ENCODE results near the gene NHEJ1. TPM values are rescaled to one million over a fixed set of nuclear protein-coding genes. Genes with fewer than 3 reads are reported as not detected.

Gene NHEJ1
- total RNA-seq, 1 donor from 2014 or later = 10.8 TPM

- DNase-seq (ENCODE audit: low read depth) (no peak), FAIRE-seq (no peak)
- Histone ChIP-seq H3K79me2 (ENCODE audit: insufficient read depth, low read length) (no peaks in the 10 kb centered on the region), H3K4me3 (ENCODE audit: insufficient read depth, low read depth, low read length) (no peak overlapping the region), H3K9ac (ENCODE audit: low read length) (no peak overlapping the region), H3K4me1 (ENCODE audit: insufficient read depth, low read length) (no peaks in the 10 kb centered on the region), H3K36me3 (ENCODE audit: insufficient read depth, low read length) (peaks cover 21% of the 10 kb centered on the region), H3K27me3 (ENCODE audit: insufficient read depth, low read length) (no peaks in the 10 kb centered on the region), H4K20me1 (ENCODE audit: insufficient read depth, low read length) (peaks cover 13% of the 10 kb centered on the region), H3K27ac (ENCODE audit: low read depth, low read length) (no peak overlapping the region), H2AFZ (ENCODE audit: low read depth, low read length) (no peak overlapping the region), H3K9me3 (ENCODE audit: insufficient read depth, low read depth, low read length) (no peaks in the 10 kb centered on the region), H3K4me2 (ENCODE audit: low read length) (no peak overlapping the region)
- no peak for TF ChIP-seq EZH2 (IDR thresholded peaks at IDR 0.05; ENCODE audit: insufficient read depth, low read length)
- TF ChIP-seq CTCF (IDR thresholded peaks at IDR 0.05; ENCODE audit: insufficient read depth, low read depth, low read length) = no peak
- no peak overlapping the region for H3K4me3 Mint-ChIP-seq (ENCODE audit: unreplicated experiment)
- H3K9me3 Mint-ChIP-seq (ENCODE audit: unreplicated experiment) = no peaks in the 10 kb centered on the region
- no peaks in the 10 kb centered on the region for H3K27me3 Mint-ChIP-seq (ENCODE audit: low read depth, unreplicated experiment)
- no peaks in the 10 kb centered on the region for H3K4me1 Mint-ChIP-seq (ENCODE audit: low read depth, unreplicated experiment)
- peaks cover 6% of the 10 kb centered on the region for H3K36me3 Mint-ChIP-seq (ENCODE audit: low read depth, unreplicated experiment)
- H3K27ac Mint-ChIP-seq (ENCODE audit: unreplicated experiment) = no peak overlapping the region
Observed at GRCh38 chr2:219186754-219187456, 26.3 kb upstream of the NHEJ1 start.

GRCh38 chr2:219184121-219184520 lies 23.5 kb upstream of the NHEJ1 start:
- Histone ChIP-seq H3K79me2 (ENCODE audit: insufficient read depth, low read length) (peaks cover 21% of the 10 kb centered on the region), H4K20me1 (ENCODE audit: insufficient read depth, low read length) (peaks cover 29% of the 10 kb centered on the region), H3K4me3 (ENCODE audit: insufficient read depth, low read depth, low read length) (no peak overlapping the region), H3K27me3 (ENCODE audit: insufficient read depth, low read length) (no peaks in the 10 kb centered on the region), H3K4me1 (ENCODE audit: insufficient read depth, low read length) (peaks cover 3% of the 10 kb centered on the region), H3K9ac (ENCODE audit: low read length) (no peak overlapping the region), H3K4me2 (ENCODE audit: low read length) (no peak overlapping the region), H2AFZ (ENCODE audit: low read depth, low read length) (no peak overlapping the region), H3K27ac (ENCODE audit: low read depth, low read length) (no peak overlapping the region), H3K36me3 (ENCODE audit: insufficient read depth, low read length) (peaks cover 30% of the 10 kb centered on the region), H3K9me3 (ENCODE audit: insufficient read depth, low read depth, low read length) (no peaks in the 10 kb centered on the region)
- FAIRE-seq (no peak), DNase-seq (ENCODE audit: low read depth) (no peak)
- no peak overlapping the region for H3K27ac Mint-ChIP-seq (ENCODE audit: unreplicated experiment)
- H3K9me3 Mint-ChIP-seq (ENCODE audit: unreplicated experiment) = peaks cover under 1% of the 10 kb centered on the region
- no peaks in the 10 kb centered on the region for H3K27me3 Mint-ChIP-seq (ENCODE audit: low read depth, unreplicated experiment)
- H3K4me1 Mint-ChIP-seq (ENCODE audit: low read depth, unreplicated experiment) = peaks cover 3% of the 10 kb centered on the region
- TF ChIP-seq EZH2 (IDR thresholded peaks at IDR 0.05; ENCODE audit: insufficient read depth, low read length) = no peak
- no peak overlapping the region for H3K4me3 Mint-ChIP-seq (ENCODE audit: unreplicated experiment)
- peaks cover 16% of the 10 kb centered on the region for H3K36me3 Mint-ChIP-seq (ENCODE audit: low read depth, unreplicated experiment)

GRCh38 chr2:219183151-219183772 lies 22.6 kb upstream of the NHEJ1 start:
- H3K27ac ChIP-seq (ENCODE audit: low read depth, low read length) = no peak overlapping the region
- peaks cover 16% of the 10 kb centered on the region for H3K36me3 Mint-ChIP-seq (ENCODE audit: low read depth, unreplicated experiment)
- no peak for TF ChIP-seq EZH2 (IDR thresholded peaks at IDR 0.05; ENCODE audit: insufficient read depth, low read length)
- TF ChIP-seq CTCF (IDR thresholded peaks at IDR 0.05; ENCODE audit: insufficient read depth, low read depth, low read length) = no peak

More at GRCh38 chr2:219183151-219183772, 22.6 kb upstream of the NHEJ1 start:
- Mint-ChIP-seq H3K27ac (ENCODE audit: unreplicated experiment) (no peak overlapping the region), H3K27me3 (ENCODE audit: low read depth, unreplicated experiment) (no peaks in the 10 kb centered on the region), H3K4me1 (ENCODE audit: low read depth, unreplicated experiment) (peaks cover 3% of the 10 kb centered on the region), H3K4me3 (ENCODE audit: unreplicated experiment) (no peak overlapping the region), H3K9me3 (ENCODE audit: unreplicated experiment) (peaks cover 1% of the 10 kb centered on the region)
- Histone ChIP-seq H3K79me2 (ENCODE audit: insufficient read depth, low read length) (peaks cover 27% of the 10 kb centered on the region), H3K36me3 (ENCODE audit: insufficient read depth, low read length) (peaks cover 30% of the 10 kb centered on the region), H3K4me3 (ENCODE audit: insufficient read depth, low read depth, low read length) (no peak overlapping the region), H2AFZ (ENCODE audit: low read depth, low read length) (no peak overlapping the region), H3K27me3 (ENCODE audit: insufficient read depth, low read length) (no peaks in the 10 kb centered on the region), H3K4me1 (ENCODE audit: insufficient read depth, low read length) (peaks cover 9% of the 10 kb centered on the region), H4K20me1 (ENCODE audit: insufficient read depth, low read length) (peaks cover 34% of the 10 kb centered on the region), H3K9me3 (ENCODE audit: insufficient read depth, low read depth, low read length) (no peaks in the 10 kb centered on the region), H3K9ac (ENCODE audit: low read length) (no peak overlapping the region), H3K4me2 (ENCODE audit: low read length) (no peak overlapping the region)
- FAIRE-seq (no peak), DNase-seq (ENCODE audit: low read depth) (no peak)
